Measurements from ENCODE around the gene CORO1C.

DNA sequence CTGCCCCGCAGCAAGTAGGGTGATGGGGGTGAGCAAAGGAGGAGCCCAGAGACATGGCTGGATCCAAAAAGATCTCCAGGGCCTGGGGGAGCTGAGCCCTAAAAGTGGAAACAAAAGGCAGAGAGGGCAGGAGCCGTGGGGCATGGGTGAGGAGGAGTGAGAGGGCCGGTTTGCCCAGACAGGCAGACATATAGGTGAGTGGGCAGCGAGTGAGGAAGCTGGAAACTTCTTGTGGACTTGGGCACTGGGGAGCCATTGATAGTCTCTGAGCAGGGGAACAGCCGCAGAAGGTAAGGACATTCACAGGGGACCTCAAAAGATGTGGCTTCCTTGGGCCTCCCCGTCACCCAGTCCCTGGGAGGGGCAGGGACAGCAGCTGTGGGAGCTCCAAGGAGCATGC, 116.7 kb downstream of the CORO1C start:
- TF ChIP-seq EZH2 (IDR thresholded peaks at IDR 0.05; ENCODE audit: insufficient read depth, low read length): no peak
- TF ChIP-seq, protein P1, sequence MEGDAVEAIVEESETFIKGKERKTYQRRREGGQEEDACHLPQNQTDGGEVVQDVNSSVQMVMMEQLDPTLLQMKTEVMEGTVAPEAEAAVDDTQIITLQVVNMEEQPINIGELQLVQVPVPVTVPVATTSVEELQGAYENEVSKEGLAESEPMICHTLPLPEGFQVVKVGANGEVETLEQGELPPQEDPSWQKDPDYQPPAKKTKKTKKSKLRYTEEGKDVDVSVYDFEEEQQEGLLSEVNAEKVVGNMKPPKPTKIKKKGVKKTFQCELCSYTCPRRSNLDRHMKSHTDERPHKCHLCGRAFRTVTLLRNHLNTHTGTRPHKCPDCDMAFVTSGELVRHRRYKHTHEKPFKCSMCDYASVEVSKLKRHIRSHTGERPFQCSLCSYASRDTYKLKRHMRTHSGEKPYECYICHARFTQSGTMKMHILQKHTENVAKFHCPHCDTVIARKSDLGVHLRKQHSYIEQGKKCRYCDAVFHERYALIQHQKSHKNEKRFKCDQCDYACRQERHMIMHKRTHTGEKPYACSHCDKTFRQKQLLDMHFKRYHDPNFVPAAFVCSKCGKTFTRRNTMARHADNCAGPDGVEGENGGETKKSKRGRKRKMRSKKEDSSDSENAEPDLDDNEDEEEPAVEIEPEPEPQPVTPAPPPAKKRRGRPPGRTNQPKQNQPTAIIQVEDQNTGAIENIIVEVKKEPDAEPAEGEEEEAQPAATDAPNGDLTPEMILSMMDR (IDR thresholded peaks at IDR 0.05; ENCODE audit: insufficient read depth, low read depth, low read length): no peak

Data from astrocyte (in vitro differentiated cells and primary cell).